DOHH2 (cell line): ENCODE results near the gene TSC2.
"Not testable (repeated sequence)": the region's sequence is repeated elsewhere in the genome, so short reads cannot be mapped to it uniquely, and the experiment has no call there.

ENCODE experiments used
- H3F3A ChIP-seq: fragments of 200-600 bp; sonication (generic), shearing (Covaris generic); 2 replicates; pipeline ENCODE4 v1.6.0; 2016; ENCODE audit warnings: antibody characterized with exemption, mild to moderate bottlenecking; ENCODE audit not compliant: control insufficient read depth, insufficient read depth
- H3K27ac ChIP-seq: fragments of 200-600 bp; sonication (generic); 2 replicates; pipeline ENCODE4 v1.5.1; 2014; ENCODE audit warnings: low read depth, mild to moderate bottlenecking, low read length, moderate library complexity
- H3K27me3 ChIP-seq: fragments of 200-600 bp; sonication (generic); 2 replicates; pipeline ENCODE4 v1.6.1; 2014; ENCODE audit warnings: mild to moderate bottlenecking, low read length, mixed read lengths; ENCODE audit not compliant: control insufficient read depth
- H3K36me3 ChIP-seq: fragments of 200-600 bp; sonication (generic); 2 replicates; pipeline ENCODE4 v1.6.1; 2014; ENCODE audit warnings: mild to moderate bottlenecking, low read length, moderate library complexity, mixed read lengths; ENCODE audit not compliant: control insufficient read depth
- H3K4me1 ChIP-seq: fragments of 200-600 bp; sonication (generic); 2 replicates; pipeline ENCODE4 v1.6.1; 2014; ENCODE audit warnings: mild to moderate bottlenecking, low read length, mixed read lengths; ENCODE audit not compliant: control insufficient read depth
- H3K4me2 ChIP-seq: fragments of 200-600 bp; sonication (generic); 2 replicates; pipeline ENCODE4 v1.6.0; 2014; ENCODE audit warnings: mild to moderate bottlenecking, low read length, moderate library complexity
- H3K4me3 ChIP-seq: fragments of 200-600 bp; sonication (generic); 2 replicates; pipeline ENCODE4 v1.5.1; 2014; ENCODE audit warnings: mild to moderate bottlenecking, low read length, mixed read lengths
- H3K79me2 ChIP-seq: fragments of 200-600 bp; sonication (generic); 2 replicates; pipeline ENCODE4 v1.6.1; 2014; ENCODE audit warnings: mild to moderate bottlenecking, low read length, mixed read lengths; ENCODE audit not compliant: control insufficient read depth
- H3K9me2 ChIP-seq: fragments of 200-600 bp; sonication (generic); replicated peaks from 2 replicates; pipeline ENCODE4 v1.6.1; 2014; ENCODE audit warnings: mild to moderate bottlenecking, low read length, mixed read lengths; ENCODE audit not compliant: control insufficient read depth
- H3K9me3 ChIP-seq: fragments of 200-600 bp; sonication (generic); 2 replicates; pipeline ENCODE4 v1.6.1; 2014; ENCODE audit warnings: antibody characterized with exemption, low read length, mixed read lengths; ENCODE audit not compliant: control insufficient read depth, insufficient read depth
- H4K20me1 ChIP-seq: fragments of 200-600 bp; sonication (generic); 2 replicates; pipeline ENCODE4 v1.6.0; 2014; ENCODE audit warnings: low read depth, mild to moderate bottlenecking, antibody characterized with exemption, low read length, moderate library complexity; ENCODE audit not compliant: control insufficient read depth, insufficient read depth

The TSC2 gene

DNA sequence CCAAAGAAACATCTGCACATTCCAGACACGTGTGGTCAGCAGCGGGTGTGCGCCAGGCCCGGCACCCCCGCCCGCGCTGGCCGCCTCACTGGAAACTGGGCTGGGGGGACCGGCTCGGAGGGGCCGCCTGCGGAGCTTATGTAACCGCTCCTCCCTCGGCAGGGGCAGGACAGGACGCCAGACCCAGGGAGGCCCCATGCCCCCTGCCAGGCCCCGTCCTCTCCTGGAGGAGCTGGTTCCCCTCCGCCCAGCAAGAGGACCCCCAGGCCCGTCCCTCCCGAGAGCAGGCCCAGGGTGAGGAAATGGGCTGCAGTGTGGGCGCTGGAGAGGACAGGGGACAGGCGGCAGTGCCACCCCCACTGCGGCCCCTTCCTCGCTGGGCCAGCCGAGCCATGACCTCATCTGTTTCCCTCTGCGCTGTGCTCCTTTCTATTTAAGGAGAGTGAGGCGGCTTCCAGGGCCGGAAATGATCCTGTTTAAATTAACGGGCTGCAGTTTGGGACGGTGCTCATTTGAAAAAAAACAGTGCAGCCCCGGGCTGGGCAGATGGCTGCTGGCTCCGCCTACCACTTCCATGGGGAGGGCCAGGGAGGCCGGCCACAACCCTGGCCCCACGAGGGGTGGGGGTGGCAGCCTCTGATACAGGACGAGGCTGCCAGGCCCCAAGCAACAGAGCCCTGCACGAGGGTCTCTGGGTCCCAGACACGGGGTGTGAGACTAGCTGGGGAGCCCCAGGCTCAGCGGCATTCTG is 77.1 kb downstream of the TSC2 start:
- H3K9me3 ChIP-seq, H3K27me3 ChIP-seq, H3K4me3 ChIP-seq, H3K27ac ChIP-seq, H4K20me1 ChIP-seq, H3K9me2 ChIP-seq, H3F3A ChIP-seq, H3K36me3 ChIP-seq: not testable (repeated sequence)
- Histone ChIP-seq H3K4me2 (peak overlapping the region; percentile 19; the same call in 1 of the 2 replicates), H3K4me1 (peaks cover 29% of the 10 kb centered on the region), H3K79me2 (peaks cover 23% of the 10 kb centered on the region)

GRCh38 chr16:2125609-2126008 is 77.8 kb downstream of the TSC2 start:
- not testable (repeated sequence) for H3K4me3 ChIP-seq, H3K36me3 ChIP-seq, H3F3A ChIP-seq, H4K20me1 ChIP-seq, H3K27ac ChIP-seq, H3K27me3 ChIP-seq, H3K9me3 ChIP-seq, H3K9me2 ChIP-seq
- Histone ChIP-seq H3K4me2 (peak overlapping the region; percentile 19; the same call in 1 of the 2 replicates), H3K79me2 (peaks cover 24% of the 10 kb centered on the region), H3K4me1 (peaks cover 29% of the 10 kb centered on the region)

- H3K4me2 ChIP-seq, H3K9me2 ChIP-seq, H3K27ac ChIP-seq, H3K4me3 ChIP-seq, H4K20me1 ChIP-seq, H3K27me3 ChIP-seq, H3F3A ChIP-seq, H3K36me3 ChIP-seq, H3K9me3 ChIP-seq: not testable (repeated sequence)
- Histone ChIP-seq H3K79me2 (peaks cover 26% of the 10 kb centered on the region), H3K4me1 (peaks cover 29% of the 10 kb centered on the region)
Measured at GRCh38 chr16:2126161-2126743, 78.5 kb downstream of the TSC2 start.

GRCh38 chr16:2126928-2127556 is 79.3 kb downstream of the TSC2 start:
- Histone ChIP-seq H3K79me2 (peaks cover 29% of the 10 kb centered on the region), H3K4me1 (peaks cover 29% of the 10 kb centered on the region)
- not testable (repeated sequence) for H3K27me3 ChIP-seq, H3K9me2 ChIP-seq, H3K4me3 ChIP-seq, H3K27ac ChIP-seq, H3K4me2 ChIP-seq, H3F3A ChIP-seq, H3K9me3 ChIP-seq, H3K36me3 ChIP-seq, H4K20me1 ChIP-seq

GRCh38 chr16:2127630-2128280 is 80.0 kb downstream of the TSC2 start:
- H3K9me2 ChIP-seq, H3K4me2 ChIP-seq, H3K27ac ChIP-seq, H3K4me3 ChIP-seq, H3F3A ChIP-seq, H3K27me3 ChIP-seq, H3K9me3 ChIP-seq, H4K20me1 ChIP-seq, H3K36me3 ChIP-seq: not testable (repeated sequence)
- Histone ChIP-seq H3K79me2 (peaks cover 29% of the 10 kb centered on the region), H3K4me1 (peaks cover 29% of the 10 kb centered on the region)

- H3K9me2 ChIP-seq, H3K36me3 ChIP-seq, H4K20me1 ChIP-seq, H3F3A ChIP-seq, H3K27me3 ChIP-seq, H3K9me3 ChIP-seq: not testable (repeated sequence)
- Histone ChIP-seq H3K4me2 (peak overlapping the region; percentile 88; the same call in 1 of the 2 replicates), H3K4me1 (peaks cover 29% of the 10 kb centered on the region), H3K79me2 (peaks cover 29% of the 10 kb centered on the region), H3K4me3 (peak overlapping the region; percentile 71; the same call in 1 of the 2 replicates), H3K27ac (peak overlapping the region; percentile 84)
Measured at GRCh38 chr16:2129251-2129650, 81.5 kb downstream of the TSC2 start.

GRCh38 chr16:2129890-2130447 is 82.2 kb downstream of the TSC2 start:
- not testable (repeated sequence) for H3F3A ChIP-seq, H3K4me2 ChIP-seq, H3K27ac ChIP-seq, H3K9me3 ChIP-seq, H3K4me3 ChIP-seq, H3K9me2 ChIP-seq, H3K36me3 ChIP-seq, H3K27me3 ChIP-seq, H4K20me1 ChIP-seq
- Histone ChIP-seq H3K4me1 (peaks cover 26% of the 10 kb centered on the region), H3K79me2 (peaks cover 29% of the 10 kb centered on the region)
